Mononuclear cell (primary cell): ENCODE results near the gene MBD4. TPM values are rescaled to one million over a fixed set of nuclear protein-coding genes. Genes with fewer than 3 reads are reported as not detected.

Source experiments
- H3K27me3 ChIP-seq: 2 replicates; pipeline ENCODE4 v1.6.0; 2011; ENCODE audit warnings: low read length, control low read depth; ENCODE audit not compliant: insufficient read depth
- H3K4me1 ChIP-seq: 2 replicates; pipeline ENCODE4 v1.5.1; 2011; ENCODE audit warnings: mild to moderate bottlenecking, low read length, control low read depth; ENCODE audit not compliant: insufficient read depth
- H3K4me3 ChIP-seq: 2 replicates; pipeline ENCODE4 v1.5.1; 2011; ENCODE audit warnings: mild to moderate bottlenecking, low read length, moderate library complexity
- H3K9me3 ChIP-seq: 2 replicates; pipeline ENCODE4 v1.5.1; 2011; ENCODE audit warnings: low read depth, mild to moderate bottlenecking, control low read depth, low read length
- total RNA-seq: library from RNA; depleted of rRNA; stranded (reverse); fragments of >200 nt; gene quantifications from one replicate; pipeline ENCODE4 v1.2.3, GENCODE V29; 2012

MBD4 gene
- total RNA-seq, 1 donor: 60.2 TPM

DNA sequence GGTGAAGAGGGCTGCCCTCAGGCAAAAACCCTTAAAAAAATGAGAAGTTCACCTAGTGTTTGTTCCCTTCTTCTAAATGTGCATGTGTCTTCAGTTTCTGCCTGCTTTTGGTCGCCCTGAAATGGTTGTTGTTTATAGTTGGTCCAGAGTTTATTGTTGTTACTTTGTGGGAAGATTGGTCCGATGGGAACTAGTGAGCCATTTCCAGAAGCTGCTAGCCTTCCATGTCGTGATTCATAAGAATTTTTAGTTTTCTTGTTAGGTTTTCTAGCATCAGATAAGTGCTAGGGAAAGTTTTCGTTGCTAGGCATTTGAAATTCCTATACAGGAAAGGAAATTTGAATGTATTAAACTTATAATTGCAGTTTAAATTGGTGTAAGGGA, 34.0 kb upstream of the MBD4 start:
- H3K4me1 ChIP-seq: no peaks in the 10 kb centered on the region

GRCh38 chr3:129473067-129473768, 33.5 kb upstream of the MBD4 start:
- Histone ChIP-seq H3K9me3 (no peaks in the 10 kb centered on the region), H3K27me3 (no peaks in the 10 kb centered on the region), H3K4me3 (no peak overlapping the region), H3K4me1 (no peaks in the 10 kb centered on the region)

More for the DNA sequence above, 34.0 kb upstream of the MBD4 start:
- no peak overlapping the region for H3K4me3 ChIP-seq
- no peaks in the 10 kb centered on the region for H3K27me3 ChIP-seq
- H3K9me3 ChIP-seq: no peaks in the 10 kb centered on the region

DNA sequence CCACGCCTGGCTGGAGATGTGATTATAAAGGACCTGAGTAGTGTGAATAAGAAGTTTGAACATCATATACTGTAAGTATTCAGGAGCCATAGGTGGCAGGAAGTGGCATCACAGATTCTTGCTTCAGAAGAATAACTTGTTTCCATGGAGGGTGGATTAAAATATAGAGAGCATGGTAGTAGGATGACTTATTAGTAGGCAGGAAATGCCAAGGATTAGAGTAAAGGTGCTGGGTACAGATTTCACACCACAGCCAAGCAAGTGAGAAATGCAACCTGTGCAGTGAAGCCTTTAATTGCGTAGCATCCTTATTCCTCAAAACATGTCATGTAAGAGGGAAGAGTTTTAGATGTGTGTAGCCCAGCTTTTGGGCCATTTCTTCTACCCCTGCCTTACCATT, 31.1 kb upstream of the MBD4 start:
- Histone ChIP-seq H3K4me1 (no peaks in the 10 kb centered on the region), H3K27me3 (no peaks in the 10 kb centered on the region), H3K4me3 (no peak overlapping the region), H3K9me3 (no peaks in the 10 kb centered on the region)

DNA sequence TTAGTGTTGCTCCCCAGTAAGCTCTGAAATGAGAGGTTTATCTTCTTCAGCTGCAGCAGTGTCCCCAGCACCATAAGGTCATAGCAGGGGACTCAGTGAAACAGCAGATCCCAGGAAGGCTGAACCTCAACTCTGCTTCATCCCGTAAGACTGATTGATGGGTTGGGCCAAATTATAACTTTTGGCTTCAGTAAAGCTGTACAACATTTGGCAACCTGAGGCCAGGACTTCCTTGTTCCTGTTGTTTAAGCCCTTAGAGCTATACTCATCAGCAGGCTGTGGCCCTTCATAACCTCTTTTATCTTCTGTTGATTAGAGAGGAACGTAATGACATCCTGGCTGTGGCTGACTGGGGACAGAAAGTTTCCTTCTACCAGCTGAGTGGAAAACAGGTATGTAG, 29.3 kb upstream of the MBD4 start:
- Histone ChIP-seq H3K4me1 (no peaks in the 10 kb centered on the region), H3K9me3 (no peaks in the 10 kb centered on the region), H3K27me3 (no peaks in the 10 kb centered on the region), H3K4me3 (no peak overlapping the region)

DNA sequence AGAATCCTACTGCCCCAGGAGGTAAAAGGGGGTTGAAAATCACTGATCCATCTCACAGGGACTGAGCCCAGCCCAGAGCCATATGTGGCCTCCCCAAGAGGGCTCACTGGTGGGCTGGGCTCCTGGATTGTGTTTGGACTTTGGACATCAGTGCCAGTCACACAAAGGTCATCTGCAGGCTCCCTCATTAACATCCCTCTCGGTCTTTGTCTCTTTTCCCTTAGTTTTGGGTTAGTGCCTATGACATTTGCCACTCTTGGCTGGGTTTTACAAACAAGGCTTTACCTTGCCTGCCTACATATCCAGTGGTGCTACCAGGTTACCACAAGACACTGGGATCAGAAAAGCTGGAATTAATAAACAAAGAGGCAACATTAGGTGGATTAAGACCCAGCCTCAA, 28.2 kb upstream of the MBD4 start:
- Histone ChIP-seq H3K27me3 (no peaks in the 10 kb centered on the region), H3K4me1 (no peaks in the 10 kb centered on the region), H3K9me3 (no peaks in the 10 kb centered on the region), H3K4me3 (no peak overlapping the region)

DNA sequence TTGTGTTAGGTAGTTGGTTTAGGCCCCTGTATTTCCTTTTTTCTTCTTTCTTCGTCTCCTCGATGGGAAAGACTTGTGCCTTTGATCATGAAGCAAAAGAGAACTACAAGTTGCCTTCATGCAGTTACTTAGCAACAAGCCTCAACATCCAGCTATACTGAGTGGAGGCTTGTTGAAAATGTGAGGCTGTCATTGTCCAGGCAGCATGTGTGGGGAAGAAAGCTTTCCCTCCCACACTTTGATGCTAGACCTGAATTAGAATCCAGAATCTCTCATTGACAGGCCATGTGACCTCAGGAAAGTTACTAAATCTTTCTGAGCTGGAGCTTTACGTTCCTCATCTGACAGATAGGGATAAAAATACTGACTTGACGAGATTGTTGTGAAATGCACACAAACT, 24.0 kb upstream of the MBD4 start:
- no peaks in the 10 kb centered on the region for H3K4me1 ChIP-seq
- no peak overlapping the region for H3K4me3 ChIP-seq
- no peaks in the 10 kb centered on the region for H3K9me3 ChIP-seq
- no peaks in the 10 kb centered on the region for H3K27me3 ChIP-seq

DNA sequence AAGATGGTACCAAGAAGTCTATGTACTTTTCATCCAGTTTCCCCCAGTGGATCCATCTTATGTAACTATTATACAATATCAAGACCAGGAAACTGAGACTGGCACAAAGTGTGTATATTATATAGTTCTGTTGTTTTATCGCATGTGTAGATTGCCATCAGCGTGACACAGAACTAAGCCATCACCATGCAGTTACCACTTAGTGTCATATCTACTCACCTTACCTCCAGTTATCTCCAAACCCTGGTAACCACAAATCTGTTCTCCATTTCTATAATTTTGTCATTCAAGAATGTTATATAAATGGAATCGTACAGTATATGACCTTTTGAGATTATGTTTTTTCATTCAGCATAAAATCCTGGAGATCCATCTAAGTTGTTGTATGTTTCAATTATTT, 23.3 kb upstream of the MBD4 start:
- no peaks in the 10 kb centered on the region for H3K9me3 ChIP-seq
- no peaks in the 10 kb centered on the region for H3K4me1 ChIP-seq
- H3K27me3 ChIP-seq: no peaks in the 10 kb centered on the region

DNA sequence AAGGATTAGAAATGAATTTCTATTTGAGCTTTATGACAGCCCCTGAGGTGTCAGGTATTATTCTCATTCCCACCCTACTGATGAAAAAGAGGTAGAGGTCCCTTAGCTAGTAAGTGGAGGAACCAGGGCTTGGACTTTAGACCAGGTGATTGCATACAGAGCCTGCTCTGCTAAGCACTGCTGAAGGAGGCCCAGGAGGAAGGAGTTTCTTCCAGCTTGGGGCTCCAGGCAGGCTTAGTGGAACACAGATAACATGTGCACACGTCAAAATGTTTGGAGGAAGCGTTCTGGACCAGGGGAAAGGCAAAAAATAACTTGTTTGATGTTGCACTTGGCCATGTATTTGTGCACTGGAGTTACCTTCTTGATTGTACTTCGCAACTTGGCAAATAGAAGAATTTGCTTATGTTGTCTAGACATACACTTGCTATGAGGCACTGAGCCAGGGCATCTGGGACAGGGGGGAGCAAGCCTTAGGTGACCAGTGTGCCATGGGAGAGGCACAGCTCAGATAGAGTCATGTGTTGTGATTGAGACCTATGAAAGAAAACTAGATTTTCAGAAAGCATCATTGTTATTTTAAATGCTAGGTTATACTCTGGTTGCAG, 22.7 kb upstream of the MBD4 start:
- Histone ChIP-seq H3K4me1 (no peaks in the 10 kb centered on the region), H3K4me3 (no peak overlapping the region), H3K27me3 (no peaks in the 10 kb centered on the region), H3K9me3 (no peaks in the 10 kb centered on the region)

More for the DNA sequence above, 23.3 kb upstream of the MBD4 start:
- H3K4me3 ChIP-seq: no peak overlapping the region

- Histone ChIP-seq H3K4me1 (no peaks in the 10 kb centered on the region), H3K27me3 (no peaks in the 10 kb centered on the region), H3K9me3 (no peaks in the 10 kb centered on the region), H3K4me3 (no peak overlapping the region)
These were observed 21.9 kb upstream of the MBD4 start for GRCh38 chr3:129461461-129462146.

GRCh38 chr3:129461022-129461421, 21.3 kb upstream of the MBD4 start:
- no peaks in the 10 kb centered on the region for H3K27me3 ChIP-seq
- no peaks in the 10 kb centered on the region for H3K4me1 ChIP-seq
- H3K4me3 ChIP-seq: no peak overlapping the region
- no peaks in the 10 kb centered on the region for H3K9me3 ChIP-seq

DNA sequence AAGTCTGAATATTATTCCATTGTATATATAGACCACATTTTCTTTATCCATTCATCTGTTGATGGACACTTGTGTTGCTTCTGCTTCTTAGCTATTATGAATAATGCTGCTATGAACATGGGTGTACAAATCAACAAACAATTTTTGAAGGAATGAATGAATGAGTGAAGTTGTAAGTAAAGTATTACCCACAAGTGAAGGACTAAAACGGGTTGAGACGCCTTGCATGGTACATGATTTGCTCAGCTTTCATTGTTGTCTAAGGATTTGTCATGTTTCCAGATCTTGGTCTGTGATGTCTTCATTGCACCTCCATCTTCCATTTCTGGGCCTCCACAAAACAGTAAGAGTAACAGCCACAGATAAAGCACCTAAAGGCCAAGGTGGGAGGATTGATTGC, 20.8 kb upstream of the MBD4 start:
- Histone ChIP-seq H3K27me3 (no peaks in the 10 kb centered on the region), H3K4me3 (no peak overlapping the region)

DNA sequence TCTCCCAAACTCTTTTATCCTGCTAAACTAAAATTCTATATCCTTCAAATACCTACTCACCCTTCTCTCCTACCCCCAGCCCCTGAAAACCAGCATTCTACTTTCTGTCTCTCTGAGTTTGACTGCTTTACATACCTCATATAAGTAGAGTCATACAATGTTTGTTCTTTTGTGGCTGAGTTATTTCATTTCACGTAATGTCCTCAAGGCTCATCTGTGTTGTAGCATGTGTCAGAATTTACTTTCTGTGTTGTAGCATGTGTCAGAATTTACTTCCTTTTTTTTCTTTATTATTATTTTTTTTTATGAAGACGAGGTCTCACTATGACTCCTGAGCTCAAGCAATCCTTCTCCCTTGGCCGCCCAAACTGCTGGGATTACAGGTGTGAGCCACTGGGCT, 20.4 kb upstream of the MBD4 start:
- no peaks in the 10 kb centered on the region for H3K4me1 ChIP-seq
- no peaks in the 10 kb centered on the region for H3K27me3 ChIP-seq
- H3K9me3 ChIP-seq: no peaks in the 10 kb centered on the region
- no peak overlapping the region for H3K4me3 ChIP-seq

More for the DNA sequence above, 20.8 kb upstream of the MBD4 start:
- no peaks in the 10 kb centered on the region for H3K9me3 ChIP-seq
- no peaks in the 10 kb centered on the region for H3K4me1 ChIP-seq

DNA sequence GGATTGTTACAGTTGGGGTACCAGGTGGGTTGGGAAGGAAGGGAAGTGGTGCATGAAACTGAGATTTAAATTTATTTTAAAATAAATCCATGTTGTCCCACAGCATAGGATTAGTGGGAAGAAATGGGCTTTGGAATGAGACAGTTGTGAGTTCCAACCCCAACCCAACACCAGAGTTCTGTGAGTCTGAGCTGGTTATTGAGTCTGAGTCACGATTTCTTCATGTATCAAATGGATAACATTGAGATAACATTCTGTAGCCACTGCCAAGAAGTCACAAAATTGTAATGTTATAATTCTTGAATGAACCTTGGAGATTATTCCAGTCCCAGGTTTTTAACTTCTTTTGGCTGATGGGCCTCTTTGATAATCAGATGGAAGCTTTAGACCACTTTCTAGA, 14.0 kb upstream of the MBD4 start:
- Histone ChIP-seq H3K4me3 (no peak overlapping the region), H3K9me3 (no peaks in the 10 kb centered on the region), H3K4me1 (no peaks in the 10 kb centered on the region), H3K27me3 (no peaks in the 10 kb centered on the region)

DNA sequence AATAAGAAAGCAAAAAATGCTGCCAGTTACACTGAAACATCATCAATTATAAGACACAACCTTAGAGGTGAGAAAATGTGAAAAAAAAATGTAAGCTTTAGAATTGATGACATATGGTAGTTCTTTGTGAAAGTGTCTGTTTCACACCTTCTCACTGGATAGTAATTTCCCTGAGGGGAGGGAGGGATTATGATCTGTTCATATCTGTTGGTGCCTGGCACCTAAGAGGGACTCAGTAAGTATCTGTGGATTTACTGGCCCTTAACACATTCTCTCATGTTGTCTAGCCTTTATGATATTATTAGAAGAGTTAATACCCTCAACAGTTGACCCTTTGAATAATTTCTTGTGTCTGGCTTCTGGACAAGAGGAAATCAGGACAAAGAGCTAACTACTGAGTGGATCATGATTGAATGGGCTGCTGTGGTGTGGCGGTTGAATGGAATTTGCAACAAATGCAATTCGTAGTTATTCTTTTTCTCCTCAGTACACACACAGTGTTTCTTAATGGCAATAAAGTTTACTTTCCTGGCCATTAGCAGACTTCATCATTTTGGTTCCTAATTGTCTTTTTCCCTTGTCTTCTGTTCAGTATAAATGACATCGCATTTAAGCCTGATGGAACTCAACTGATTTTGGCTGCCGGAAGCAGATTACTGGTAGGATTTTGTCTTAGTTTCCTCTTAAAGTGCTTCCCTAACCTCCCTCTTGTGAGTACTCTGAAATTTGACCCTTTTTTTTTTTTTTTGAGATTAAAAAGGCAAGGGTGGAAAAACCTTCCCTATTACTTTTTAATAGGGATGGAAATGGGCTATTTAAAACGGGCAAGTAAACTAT, 9.7 kb upstream of the MBD4 start:
- Histone ChIP-seq H3K9me3 (no peaks in the 10 kb centered on the region), H3K27me3 (no peaks in the 10 kb centered on the region), H3K4me1 (peaks cover 7% of the 10 kb centered on the region), H3K4me3 (no peak overlapping the region)
